HG03066 (cell line): ENCODE results near the gene OR6N2.

ENCODE experiments used
- ATAC-seq: cut with Tn5 transposase; IDR thresholded peaks from one replicate; pipeline ENCODE4 v1.9.1; 2021; ENCODE audit warnings: low read depth; ENCODE audit not compliant: unreplicated experiment

The OR6N2 gene

GRCh38 chr1:158771950-158772866, 8.8 kb downstream of the OR6N2 start, which contains the start of gene OR6N1:
OR6N1 (minus strand) TSS chr1:158772195; CDS start chr1:158766682, 5,513 bp downstream.
- ATAC-seq: no peak

- ATAC-seq: no peak
These were observed 26.6 kb downstream of the OR6N2 start, which contains the start of gene OR6K6 for GRCh38 chr1:158754420-158754819. OR6K6 (plus strand) TSS chr1:158754720; CDS start chr1:158754888, 168 bp downstream.

GRCh38 chr1:158752155-158752712, 28.8 kb downstream of the OR6N2 start:
- no peak for ATAC-seq

- no peak for ATAC-seq
These were observed 45.2 kb downstream of the OR6N2 start for GRCh38 chr1:158735848-158736247.

- ATAC-seq: no peak
These were observed 48.5 kb downstream of the OR6N2 start for GRCh38 chr1:158732524-158732923.

- ATAC-seq: no peak
These were observed 49.3 kb downstream of the OR6N2 start for GRCh38 chr1:158731707-158732106.

- ATAC-seq: no peak
These were observed 50.6 kb downstream of the OR6N2 start for GRCh38 chr1:158730453-158730852.

- no peak for ATAC-seq
These were observed 52.3 kb downstream of the OR6N2 start for GRCh38 chr1:158728510-158729225.

- ATAC-seq: no peak
These were observed 56.6 kb downstream of the OR6N2 start for GRCh38 chr1:158724442-158724841.
